GM23338 (cell line): ENCODE results near the gene PGAP1. TPM values are rescaled to one million over a fixed set of nuclear protein-coding genes. Genes with fewer than 3 reads are reported as not detected.

Experiments used
- ATAC-seq: fragments of 200-7000 bp; cut with Tn5 transposase; 3 replicates; pipeline ENCODE4 v1.9.1; 2020
- DNase-seq: peaks from one replicate; pipeline ENCODE4 v3.0.0-alpha.2; 2015; ENCODE audit warnings: low spot score
- H2AFZ ChIP-seq: fragments of 200-600 bp; sonication (generic); 2 replicates; pipeline ENCODE4 v1.8.0; 2016; ENCODE audit warnings: antibody characterized with exemption, mild to moderate bottlenecking, moderate library complexity
- H3F3A ChIP-seq: fragments of 200-600 bp; sonication (generic); replicated peaks from 2 replicates; pipeline ENCODE4 v1.8.0; 2017; ENCODE audit warnings: antibody characterized with exemption, mixed run types, low read depth
- H3K27ac ChIP-seq: fragments of 200-600 bp; sonication (generic); 2 replicates; pipeline ENCODE4 v1.6.1; 2016; ENCODE audit warnings: low read depth
- H3K27me3 ChIP-seq: fragments of 200-600 bp; sonication (generic); 2 replicates; pipeline ENCODE4 v1.8.0; 2016; ENCODE audit warnings: mild to moderate bottlenecking, mixed run types, moderate library complexity; ENCODE audit not compliant: insufficient read depth
- H3K36me3 ChIP-seq: fragments of 200-600 bp; sonication (generic); 2 replicates; pipeline ENCODE4 v1.8.0; 2016; ENCODE audit warnings: mild to moderate bottlenecking; ENCODE audit not compliant: insufficient read depth
- H3K4me1 ChIP-seq: fragments of 200-600 bp; sonication (generic); 2 replicates; pipeline ENCODE4 v1.8.0; 2016; ENCODE audit warnings: mild to moderate bottlenecking, moderate library complexity; ENCODE audit not compliant: insufficient read depth
- H3K4me2 ChIP-seq: fragments of 200-600 bp; sonication (generic); 2 replicates; pipeline ENCODE4 v1.7.1; 2017; ENCODE audit warnings: mixed run types
- H3K4me3 ChIP-seq: fragments of 200-600 bp; sonication (generic); 2 replicates; pipeline ENCODE4 v1.6.1; 2016; ENCODE audit warnings: mixed run types
- H3K79me2 ChIP-seq: fragments of 200-600 bp; sonication (generic); replicated peaks from 2 replicates; pipeline ENCODE4 v1.8.0; 2017; ENCODE audit warnings: mild to moderate bottlenecking; ENCODE audit not compliant: insufficient read depth
- H3K9me2 ChIP-seq: fragments of 200-600 bp; sonication (generic); 2 replicates; pipeline ENCODE4 v1.8.0; 2017; ENCODE audit not compliant: insufficient read depth
- H4K20me1 ChIP-seq: fragments of 200-600 bp; sonication (generic); replicated peaks from 2 replicates; pipeline ENCODE4 v1.8.0; 2017; ENCODE audit warnings: mild to moderate bottlenecking; ENCODE audit not compliant: insufficient read depth
- H3K27ac Mint-ChIP-seq: 2 replicates; pipeline ENCODE4 v1.8.0; 2020; ENCODE audit warnings: inconsistent platforms, mild to moderate bottlenecking, moderate library complexity, mixed read lengths
- H3K27me3 Mint-ChIP-seq: 3 replicates; pipeline ENCODE4 v1.8.0; 2022; ENCODE audit warnings: low read depth, mild to moderate bottlenecking, moderate library complexity, mixed read lengths, inconsistent platforms; ENCODE audit not compliant: insufficient read depth, poor library complexity
- H3K36me3 Mint-ChIP-seq: 3 replicates; pipeline ENCODE4 v1.8.0; 2021; ENCODE audit warnings: low read depth, mild to moderate bottlenecking, inconsistent platforms, moderate library complexity, mixed read lengths
- H3K4me1 Mint-ChIP-seq: 3 replicates; pipeline ENCODE4 v1.8.0; 2020; ENCODE audit warnings: mild to moderate bottlenecking, inconsistent platforms, mixed read lengths
- H3K4me3 Mint-ChIP-seq: 3 replicates; pipeline ENCODE4 v1.8.0; 2021; ENCODE audit warnings: moderate library complexity, mild to moderate bottlenecking, inconsistent platforms, mixed read lengths
- H3K9me3 Mint-ChIP-seq: 3 replicates; pipeline ENCODE4 v1.8.0; 2020; ENCODE audit warnings: moderate library complexity, mild to moderate bottlenecking, inconsistent platforms, mixed read lengths
- CREB1 ChIP-seq: fragments of 250-450 bp; sonication (Bioruptor Pico); IDR thresholded peaks from 2 replicates; pipeline ENCODE4 v1.5.0; 2020; ENCODE audit warnings: low read depth, mild to moderate bottlenecking, moderate library complexity
- CTCF ChIP-seq, 2 experiments: fragments of 200-600 bp in 1 of 2; sonication (generic) in 1 of 2; conservative IDR thresholded peaks; 2 replicates each; pipeline versions ENCODE4 v1.5.1 to v1.6.1; 2016 to 2017; ENCODE audit warnings: antibody characterized with exemption in 2 of 2, low read depth in 2 of 2, mild to moderate bottlenecking in 2 of 2, moderate library complexity in 1 of 2
- EZH2 ChIP-seq: fragments of 200-600 bp; sonication (generic); IDR thresholded peaks from one replicate; pipeline ENCODE4 v1.8.0; 2017; ENCODE audit warnings: antibody characterized with exemption, mild to moderate bottlenecking, low read depth; ENCODE audit not compliant: unreplicated experiment
- EZH2phosphoT487 ChIP-seq: fragments of 200-600 bp; sonication (generic); IDR thresholded peaks from one replicate; pipeline ENCODE4 v1.8.1; 2018; ENCODE audit warnings: antibody characterized with exemption; ENCODE audit not compliant: unreplicated experiment
- JUNB ChIP-seq: IDR thresholded peaks from one replicate; pipeline ENCODE4 v1.6.1; 2016; ENCODE audit warnings: antibody characterized with exemption; ENCODE audit not compliant: unreplicated experiment
- NANOG ChIP-seq: IDR thresholded peaks from 2 replicates; pipeline ENCODE4 v1.6.1; 2016; ENCODE audit warnings: antibody characterized with exemption, borderline replicate concordance
- POLR2AphosphoS5 ChIP-seq: IDR thresholded peaks from 2 replicates; pipeline ENCODE4 v1.6.1; 2016; ENCODE audit warnings: antibody characterized with exemption, low read depth
- REST ChIP-seq: IDR thresholded peaks from one replicate; pipeline ENCODE4 v1.6.1; 2018; ENCODE audit warnings: antibody characterized with exemption; ENCODE audit not compliant: unreplicated experiment
- STAT1 ChIP-seq: IDR thresholded peaks from one replicate; pipeline ENCODE4 v1.6.1; 2016; ENCODE audit warnings: antibody characterized with exemption; ENCODE audit not compliant: unreplicated experiment
- ZNF114 ChIP-seq: fragments of 250-450 bp; sonication (Bioruptor Pico); IDR thresholded peaks from 2 replicates; pipeline ENCODE4 v1.5.0; 2020; ENCODE audit warnings: mild to moderate bottlenecking, moderate library complexity
- ZNF331 ChIP-seq: fragments of 250-450 bp; sonication (Bioruptor Pico); IDR thresholded peaks from 2 replicates; pipeline ENCODE4 v1.5.0; 2020; ENCODE audit warnings: low read depth, mild to moderate bottlenecking, moderate library complexity
- polyA plus RNA-seq: library from polyadenylated mRNA; unstranded; fragments of >200 nt; fragmentation: Nextera tagmentation; extraction: Ambion mirVana; gene quantifications from 2 replicates; pipeline ENCODE4 v1.2.1, GENCODE V29; 2016
- total RNA-seq: library from RNA; depleted of rRNA; stranded (reverse); fragments of >200 nt; shearing (Covaris generic); gene quantifications from 2 replicates; pipeline ENCODE4 v1.2.3, GENCODE V29; 2014
- TF ChIP-seq, protein P1 (sequence below): IDR thresholded peaks from 2 replicates; pipeline ENCODE4 v1.6.1; 2016; ENCODE audit warnings: antibody characterized with exemption

The PGAP1 gene
- total and polyA plus RNA-seq, 2 experiments from 2014 or later = 9.8 to 26.5 TPM

DNA sequence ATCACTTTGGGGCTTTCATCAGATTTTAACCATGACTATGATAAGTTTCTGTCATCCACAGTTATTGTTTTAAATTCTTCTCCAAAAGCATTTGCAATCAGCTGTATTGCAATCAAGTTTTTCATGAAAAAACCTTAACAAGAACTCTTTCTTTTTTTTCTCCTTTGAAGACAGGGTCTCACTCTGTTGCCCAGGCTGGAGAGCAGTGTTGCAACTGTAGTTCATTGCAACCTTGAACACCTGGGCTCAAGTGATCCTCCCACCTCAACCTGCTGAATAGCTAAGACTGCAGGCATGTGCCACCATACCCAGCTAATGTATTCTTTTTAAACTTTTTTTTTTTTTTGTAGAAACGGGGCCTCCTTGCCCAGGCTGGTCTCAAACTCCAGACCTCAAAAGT, 71.9 kb downstream of the PGAP1 start (continued):
- no peak for TF ChIP-seq CREB1
- TF ChIP-seq, protein P1, sequence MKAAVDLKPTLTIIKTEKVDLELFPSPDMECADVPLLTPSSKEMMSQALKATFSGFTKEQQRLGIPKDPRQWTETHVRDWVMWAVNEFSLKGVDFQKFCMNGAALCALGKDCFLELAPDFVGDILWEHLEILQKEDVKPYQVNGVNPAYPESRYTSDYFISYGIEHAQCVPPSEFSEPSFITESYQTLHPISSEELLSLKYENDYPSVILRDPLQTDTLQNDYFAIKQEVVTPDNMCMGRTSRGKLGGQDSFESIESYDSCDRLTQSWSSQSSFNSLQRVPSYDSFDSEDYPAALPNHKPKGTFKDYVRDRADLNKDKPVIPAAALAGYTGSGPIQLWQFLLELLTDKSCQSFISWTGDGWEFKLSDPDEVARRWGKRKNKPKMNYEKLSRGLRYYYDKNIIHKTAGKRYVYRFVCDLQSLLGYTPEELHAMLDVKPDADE = no peak
- no peak for TF ChIP-seq NANOG
- TF ChIP-seq STAT1 = no peak
- no peak for TF ChIP-seq EZH2
- TF ChIP-seq EZH2phosphoT487 = no peak
- TF ChIP-seq JUNB = no peak
- no peak for TF ChIP-seq REST
- no peak for TF ChIP-seq ZNF114 (CRISPR knock-in tag)
- TF ChIP-seq POLR2AphosphoS5 = no peak

DNA sequence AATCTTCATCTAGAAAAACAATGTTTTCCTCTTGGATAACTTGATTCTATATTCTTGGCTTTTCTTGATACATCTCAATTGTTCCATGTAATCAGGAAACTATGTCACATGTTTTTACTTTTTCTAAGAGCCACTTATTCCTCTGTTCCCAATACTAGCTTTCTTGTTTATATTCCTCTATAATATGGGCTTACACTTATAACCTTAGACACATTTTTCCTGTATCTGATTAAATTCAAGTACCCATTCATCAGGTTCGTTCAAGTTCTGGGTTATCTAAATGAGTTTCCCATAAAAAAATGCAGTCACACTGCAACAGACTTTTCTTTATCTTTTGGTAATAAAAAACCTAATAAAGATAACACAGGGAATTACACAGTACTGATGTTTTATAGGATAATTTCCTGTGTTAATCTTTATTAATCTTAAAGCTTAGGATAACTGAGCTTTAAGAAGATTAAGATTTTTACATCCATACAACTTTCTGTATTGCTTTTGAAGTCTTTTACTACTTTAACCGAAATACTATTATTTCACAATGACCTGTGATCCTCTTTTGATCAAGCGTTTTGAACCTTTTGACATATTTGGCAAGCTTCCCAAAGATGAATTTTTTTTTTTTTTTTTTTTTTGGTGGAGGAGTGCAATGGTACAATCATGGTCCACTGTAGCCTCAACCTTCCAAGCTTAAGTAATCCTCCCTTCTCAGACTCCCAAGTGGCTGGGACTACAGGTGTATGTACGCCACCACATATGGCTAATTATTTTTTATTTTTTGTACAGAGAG, 73.0 kb downstream of the PGAP1 start:
- Mint-ChIP-seq H3K27ac (no peak overlapping the region), H3K9me3 (no peaks in the 10 kb centered on the region), H3K36me3 (peaks cover 2% of the 10 kb centered on the region), H3K4me3 (no peak overlapping the region), H3K4me1 (no peaks in the 10 kb centered on the region), H3K27me3 (no peaks in the 10 kb centered on the region)
- Histone ChIP-seq H4K20me1 (no peaks in the 10 kb centered on the region; the same call in 1 of the 2 replicates), H3K27ac (no peak overlapping the region), H3K4me3 (no peak overlapping the region), H3K27me3 (no peaks in the 10 kb centered on the region), H3K4me2 (no peak overlapping the region), H3K4me1 (no peaks in the 10 kb centered on the region), H3K79me2 (no peaks in the 10 kb centered on the region), H2AFZ (no peak overlapping the region), H3K9me2 (no peaks in the 10 kb centered on the region), H3F3A (no peaks in the 10 kb centered on the region), H3K36me3 (no peaks in the 10 kb centered on the region)
- no peak for TF ChIP-seq JUNB
- TF ChIP-seq ZNF331 = no peak
- TF ChIP-seq, protein P1 = no peak
- TF ChIP-seq CTCF (conservative IDR thresholded peaks at IDR 0.05; ENCODE audit: low read depth in 2 of 2) = no peak
- ATAC-seq (no peak), DNase-seq (no peak)
